CD4-positive, alpha-beta memory T cell (primary cell): Measurements from ENCODE around the gene ZFP28. TPM values are rescaled to one million over a fixed set of nuclear protein-coding genes. Genes with fewer than 3 reads are reported as not detected.

Source experiments
- CTCF ChIA-PET: fragments of 350-600 bp; sonication (Branson Sonifier 250); formaldehyde crosslinking; loops from one replicate; lab custom pipeline; 2021; ENCODE audit warnings: inconsistent platforms; ENCODE audit not compliant: partially characterized antibody; lab: Charles Lee
- POLR2A ChIA-PET: fragments of 350-600 bp; sonication (Branson Sonifier 250); formaldehyde crosslinking; loops from one replicate; lab custom pipeline; 2021; ENCODE audit not compliant: partially characterized antibody; lab: Charles Lee
- DNase-seq, 5 donors: peaks; one replicate each; pipeline versions ENCODE4 v3.0.0 to v3.0.0-alpha.2; 2020 to 2022; ENCODE audit warnings: mixed read lengths in 1 of 5
- H3K27ac ChIP-seq: one replicate; pipeline ENCODE4 v1.7.0; 2013; ENCODE audit warnings: low read depth, low read length
- H3K27me3 ChIP-seq: 2 replicates; pipeline ENCODE4 v1.7.0; 2013; ENCODE audit warnings: mild to moderate bottlenecking, low read length, moderate library complexity; ENCODE audit not compliant: insufficient read depth
- H3K36me3 ChIP-seq: 2 replicates; pipeline ENCODE4 v1.7.0; 2013; ENCODE audit warnings: mild to moderate bottlenecking, low read length, moderate library complexity; ENCODE audit not compliant: insufficient read depth
- H3K4me1 ChIP-seq: 2 replicates; pipeline ENCODE4 v1.7.0; 2013; ENCODE audit warnings: mild to moderate bottlenecking, low read length, moderate library complexity; ENCODE audit not compliant: insufficient read depth
- H3K4me3 ChIP-seq, 2 donors: one replicate each; pipeline ENCODE4 v1.7.0; 2013; ENCODE audit warnings: low read length in 2 of 2, mild to moderate bottlenecking in 1 of 2
- H3K9me3 ChIP-seq, 2 donors: one replicate each; pipeline ENCODE4 v1.7.0; 2013; ENCODE audit warnings: low read length in 2 of 2, control low read depth in 1 of 2; ENCODE audit not compliant: control insufficient read depth in 1 of 2
- H3K27ac Mint-ChIP-seq, 7 donors: one replicate each; pipeline ENCODE4 v1.8.0; 2020 to 2021; ENCODE audit warnings: mixed read lengths in 7 of 7, mild to moderate bottlenecking in 6 of 7, inconsistent platforms in 3 of 7, moderate library complexity in 3 of 7
- H3K27me3 Mint-ChIP-seq, 2 donors: one replicate each; pipeline ENCODE4 v1.8.0; 2020 to 2021; ENCODE audit warnings: mixed read lengths in 2 of 2
- H3K36me3 Mint-ChIP-seq, 2 donors: one replicate each; pipeline ENCODE4 v1.8.0; 2020 to 2021; ENCODE audit warnings: mixed read lengths in 2 of 2, inconsistent platforms in 1 of 2, mild to moderate bottlenecking in 1 of 2
- H3K4me1 Mint-ChIP-seq, 4 donors: one replicate each; pipeline ENCODE4 v1.8.0; 2020 to 2021; ENCODE audit warnings: mixed read lengths in 4 of 4, mild to moderate bottlenecking in 1 of 4
- H3K4me3 Mint-ChIP-seq, 8 donors: one replicate each; pipeline ENCODE4 v1.8.0; 2020 to 2021; ENCODE audit warnings: mixed read lengths in 8 of 8, mild to moderate bottlenecking in 7 of 8, moderate library complexity in 6 of 8, inconsistent platforms in 3 of 8
- H3K9me3 Mint-ChIP-seq, 8 donors: one replicate each; pipeline ENCODE4 v1.8.0; 2020 to 2021; ENCODE audit warnings: mixed read lengths in 8 of 8, mild to moderate bottlenecking in 5 of 8, inconsistent platforms in 3 of 8, moderate library complexity in 1 of 8
- intact Hi-C: fragments of 100-400 bp; cut with micrococcal nuclease; formaldehyde crosslinking; loops from one replicate; pipeline ENCODE4 v1.15.1; 2023
- polyA plus RNA-seq, 2 donors: library from polyadenylated mRNA; unstranded; fragments of 300-500 nt; fragmentation: Illumina TruSeq; gene quantifications; one replicate each; pipeline ENCODE4 v1.2.3, GENCODE V29; 2021
- total RNA-seq, 2 experiments: library from RNA; stranded (reverse); gene quantifications; one replicate each; pipeline ENCODE4 v1.2.3, GENCODE V29; 2021

ZFP28 gene
- total and polyA plus RNA-seq, 4 experiments from 2014 or later = 1.5 to 8.8 (median 5.6) TPM

DNA sequence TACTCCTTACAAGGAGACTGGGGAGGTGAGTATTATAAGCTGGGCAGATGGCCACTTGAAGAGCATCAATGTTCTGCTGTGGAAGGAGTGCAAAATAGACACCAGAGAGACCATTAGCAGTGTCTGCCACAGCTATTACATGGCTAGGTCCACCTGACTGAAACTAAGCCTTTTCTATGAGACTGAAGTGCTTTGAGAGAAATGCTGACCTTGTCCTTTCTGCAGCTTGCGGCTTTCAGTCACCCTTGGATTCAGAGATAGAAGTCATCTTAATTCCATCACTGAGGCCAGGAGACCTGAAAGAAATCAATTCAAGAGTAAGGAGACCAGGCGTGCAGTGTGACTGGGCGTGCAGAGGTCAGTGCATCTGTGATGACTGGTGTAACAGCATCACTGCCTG is 1.3 kb upstream of the ZFP28 start:
- Mint-ChIP-seq H3K4me3 (peak overlapping the region; percentile 88 to 95 (median 91)), H3K27ac (peak overlapping the region in 6 of 7 donors; percentile 89 to 96 (median 94)), H3K4me1 (peaks cover 7 to 24% (median 12%) of the 10 kb centered on the region in 4 donors), H3K27me3 (peaks cover 0 to 2% of the 10 kb centered on the region in 2 donors), H3K36me3 (peaks cover 31 to 49% of the 10 kb centered on the region in 2 donors), H3K9me3 (peaks cover 2 to 84% (median 76%) of the 10 kb centered on the region in 8 donors)
- H3K4me3 ChIP-seq = peak overlapping the region; percentile 63 to 83
- CTCF ChIA-PET = no interaction called here
- POLR2A ChIA-PET = interaction anchor here (1.0 kb wide), 2 partner anchors 13 to 135 kb away, joined by 3 read pairs; partner anchors contain the start of gene ZNF835
- intact Hi-C loops = no loop called here
- H3K27me3 ChIP-seq = no peaks in the 10 kb centered on the region
- H3K36me3 ChIP-seq = no peaks in the 10 kb centered on the region
- H3K4me1 ChIP-seq = peaks cover 14% of the 10 kb centered on the region
- H3K27ac ChIP-seq = no peak overlapping the region
- H3K9me3 ChIP-seq = peaks cover 0 to 3% of the 10 kb centered on the region in 2 donors
- DNase-seq = no peak

DNA sequence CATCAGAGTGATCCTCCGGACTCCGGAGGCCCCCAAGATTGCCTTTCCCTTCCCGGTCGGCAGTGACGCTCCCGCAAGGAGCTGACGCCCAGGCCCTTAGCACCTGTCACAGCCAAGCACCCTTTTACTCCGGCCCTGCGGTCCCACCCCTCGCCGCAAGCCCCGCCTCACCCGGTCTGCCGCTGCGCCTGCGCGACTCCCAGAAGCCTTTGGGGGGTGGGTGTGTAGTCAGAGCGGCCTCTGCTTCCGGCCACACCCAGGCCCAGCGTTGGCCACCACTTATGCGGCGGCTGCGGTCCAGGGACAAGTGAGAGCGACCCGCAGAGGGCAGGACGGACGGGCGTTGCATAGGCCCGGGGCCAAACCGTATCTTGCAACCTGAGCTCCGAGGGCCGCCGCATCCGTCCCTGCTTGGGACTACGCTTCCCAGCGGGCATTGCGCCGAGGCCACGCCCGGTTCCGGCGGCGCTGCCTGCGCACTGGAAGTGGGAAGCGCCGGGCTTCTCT is 441 bp upstream of the ZFP28 start:
- H3K9me3 Mint-ChIP-seq = peaks cover 2 to 83% (median 73%) of the 10 kb centered on the region in 8 donors
- ChIA-PET CTCF (no interaction called here), POLR2A (interaction anchor here (0.7 to 1.0 kb wide), 4 partner anchors 14 to 135 kb away, joined by 3 to 4 read pairs (median 4); partner anchors contain the start of genes ZNF470, ZNF583 and ZNF835)
- DNase-seq = peak; percentile 89 to 91 (median 90)
- peaks cover 0 to 7% of the 10 kb centered on the region in 2 donors for H3K9me3 ChIP-seq
- peak overlapping the region; percentile 70 for H3K27ac ChIP-seq
- H3K4me1 ChIP-seq = peaks cover 14% of the 10 kb centered on the region
- H3K4me3 ChIP-seq = peak overlapping the region; percentile 63 to 83
- intact Hi-C loops = loop anchor here (1.0 kb wide), 5 partner anchors 29 to 223 kb away; partner anchors contain the start of genes ZNF470, ZNF471, ZNF583 and ZNF71
- peaks cover 0 to 2% of the 10 kb centered on the region in 2 donors for H3K27me3 Mint-ChIP-seq
- H3K36me3 ChIP-seq = no peaks in the 10 kb centered on the region
- H3K27me3 ChIP-seq = no peaks in the 10 kb centered on the region
- H3K36me3 Mint-ChIP-seq = peaks cover 35 to 50% of the 10 kb centered on the region in 2 donors
- peak overlapping the region; percentile 89 to 96 (median 94) for H3K27ac Mint-ChIP-seq
- peak overlapping the region; percentile 88 to 95 (median 91) for H3K4me3 Mint-ChIP-seq
- peaks cover 7 to 24% (median 12%) of the 10 kb centered on the region in 4 donors for H3K4me1 Mint-ChIP-seq

- Histone ChIP-seq H3K27me3 (no peaks in the 10 kb centered on the region), H3K36me3 (peaks cover 10% of the 10 kb centered on the region), H3K9me3 (peaks cover 0 to 23% of the 10 kb centered on the region in 2 donors), H3K27ac (no peak overlapping the region), H3K4me1 (peaks cover 7% of the 10 kb centered on the region), H3K4me3 (no peak overlapping the region)
- CTCF ChIA-PET = no interaction called here
- POLR2A ChIA-PET = no interaction called here
- H3K4me3 Mint-ChIP-seq = no peak overlapping the region
- peaks cover 69 to 70% of the 10 kb centered on the region in 2 donors for H3K36me3 Mint-ChIP-seq
- DNase-seq = no peak
- peaks cover 5 to 11% (median 7%) of the 10 kb centered on the region in 4 donors for H3K4me1 Mint-ChIP-seq
- H3K27ac Mint-ChIP-seq = no peak overlapping the region
- intact Hi-C loops = no loop called here
- peaks cover 0 to 2% of the 10 kb centered on the region in 2 donors for H3K27me3 Mint-ChIP-seq
- H3K9me3 Mint-ChIP-seq = peaks cover 2 to 94% (median 75%) of the 10 kb centered on the region in 8 donors
These were observed 5.0 kb downstream of the ZFP28 start for GRCh38 chr19:56543776-56544175.

- no peaks in the 10 kb centered on the region for H3K4me1 Mint-ChIP-seq
- no peak overlapping the region for H3K4me3 ChIP-seq
- peaks cover 0 to 36% of the 10 kb centered on the region in 2 donors for H3K9me3 ChIP-seq
- H3K27ac ChIP-seq = no peak overlapping the region
- peaks cover 67 to 76% of the 10 kb centered on the region in 2 donors for H3K36me3 Mint-ChIP-seq
- no peaks in the 10 kb centered on the region for H3K4me1 ChIP-seq
- no peaks in the 10 kb centered on the region for H3K27me3 Mint-ChIP-seq
- intact Hi-C loops = no loop called here
- CTCF ChIA-PET = no interaction called here
- H3K9me3 Mint-ChIP-seq = peaks cover 0 to 94% (median 76%) of the 10 kb centered on the region in 8 donors
- no peak overlapping the region for H3K4me3 Mint-ChIP-seq
- no peaks in the 10 kb centered on the region for H3K27me3 ChIP-seq
- H3K36me3 ChIP-seq = peaks cover 20% of the 10 kb centered on the region
- H3K27ac Mint-ChIP-seq = no peak overlapping the region
- POLR2A ChIA-PET = interaction anchor here (1.5 kb wide), 1 partner anchor 19 kb away, joined by 3 read pairs; no protein-coding TSS in a partner anchor
- no peak for DNase-seq
These were observed 8.8 kb downstream of the ZFP28 start for GRCh38 chr19:56547535-56547934.

DNA sequence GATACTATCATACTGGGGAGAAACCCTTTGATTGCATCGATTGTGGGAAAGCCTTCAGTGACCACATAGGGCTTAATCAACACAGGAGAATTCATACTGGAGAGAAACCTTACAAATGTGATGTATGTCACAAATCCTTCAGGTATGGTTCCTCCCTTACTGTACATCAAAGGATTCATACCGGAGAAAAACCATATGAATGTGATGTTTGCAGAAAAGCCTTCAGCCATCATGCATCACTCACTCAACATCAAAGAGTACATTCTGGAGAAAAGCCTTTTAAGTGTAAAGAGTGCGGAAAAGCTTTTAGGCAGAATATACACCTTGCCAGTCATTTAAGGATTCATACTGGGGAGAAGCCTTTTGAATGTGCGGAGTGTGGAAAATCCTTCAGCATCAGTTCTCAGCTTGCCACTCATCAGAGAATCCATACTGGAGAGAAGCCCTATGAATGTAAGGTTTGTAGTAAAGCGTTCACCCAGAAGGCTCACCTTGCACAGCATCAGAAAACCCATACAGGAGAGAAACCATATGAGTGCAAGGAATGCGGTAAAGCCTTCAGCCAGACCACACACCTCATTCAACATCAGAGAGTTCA is 15.6 kb downstream of the ZFP28 start:
- Mint-ChIP-seq H3K27ac (no peak overlapping the region), H3K9me3 (peaks cover 5 to 91% (median 82%) of the 10 kb centered on the region in 8 donors), H3K4me3 (no peak overlapping the region), H3K36me3 (peaks cover 47 to 51% of the 10 kb centered on the region in 2 donors), H3K27me3 (no peaks in the 10 kb centered on the region), H3K4me1 (no peaks in the 10 kb centered on the region)
- Histone ChIP-seq H3K27ac (no peak overlapping the region), H3K36me3 (peaks cover 7% of the 10 kb centered on the region), H3K4me3 (no peak overlapping the region), H3K27me3 (no peaks in the 10 kb centered on the region), H3K9me3 (peaks cover 8 to 60% of the 10 kb centered on the region in 2 donors), H3K4me1 (no peaks in the 10 kb centered on the region)
- ChIA-PET CTCF (no interaction called here), POLR2A (no interaction called here)
- no peak for DNase-seq
- intact Hi-C loops = no loop called here

- H3K36me3 Mint-ChIP-seq = peaks cover 34 to 49% of the 10 kb centered on the region in 2 donors
- H3K9me3 ChIP-seq = peaks cover 13 to 34% of the 10 kb centered on the region in 2 donors
These were observed 24.0 kb downstream of the ZFP28 start for GRCh38 chr19:56562766-56563165.

GRCh38 chr19:56566904-56567273 is 28.1 kb downstream of the ZFP28 start:
- Histone ChIP-seq H3K4me1 (peaks cover 13% of the 10 kb centered on the region), H3K27ac (peak overlapping the region; percentile 59), H3K27me3 (no peaks in the 10 kb centered on the region), H3K4me3 (peak overlapping the region; percentile 58 to 96), H3K9me3 (peaks cover 5 to 28% of the 10 kb centered on the region in 2 donors), H3K36me3 (no peaks in the 10 kb centered on the region)
- H3K9me3 Mint-ChIP-seq = peaks cover 2 to 89% (median 74%) of the 10 kb centered on the region in 8 donors
- peak in 1 of 5 donors; percentile 40 for DNase-seq
- intact Hi-C loops = loop anchor here (1.0 to 5.0 kb wide), 3 partner anchors 28 to 165 kb away; partner anchors contain the start of genes ZFP28, ZNF583 and ZNF71
- H3K27ac Mint-ChIP-seq = peak overlapping the region; percentile 60 to 94 (median 87)
- ChIA-PET CTCF (no interaction called here), POLR2A (interaction anchor here (1.0 to 1.9 kb wide), 4 partner anchors 19 to 252 kb away, joined by 3 to 6 read pairs (median 4); partner anchors contain the start of genes ZNF71 and ZSCAN5A)
- H3K4me3 Mint-ChIP-seq = peak overlapping the region; percentile 90 to 99 (median 94)
- H3K4me1 Mint-ChIP-seq = peaks cover 8 to 23% (median 14%) of the 10 kb centered on the region in 4 donors
- no peaks in the 10 kb centered on the region for H3K27me3 Mint-ChIP-seq
- peaks cover 50 to 66% of the 10 kb centered on the region in 2 donors for H3K36me3 Mint-ChIP-seq

More at GRCh38 chr19:56562766-56563165, 24.0 kb downstream of the ZFP28 start:
- H3K27ac ChIP-seq = no peak overlapping the region
- intact Hi-C loops = no loop called here
- Mint-ChIP-seq H3K27ac (no peak overlapping the region), H3K9me3 (peaks cover 2 to 96% (median 90%) of the 10 kb centered on the region in 8 donors), H3K4me1 (peaks cover 6 to 16% (median 9%) of the 10 kb centered on the region in 4 donors), H3K27me3 (no peaks in the 10 kb centered on the region), H3K4me3 (no peak overlapping the region)
- H3K27me3 ChIP-seq = no peaks in the 10 kb centered on the region
- CTCF ChIA-PET = no interaction called here
- peaks cover 8% of the 10 kb centered on the region for H3K4me1 ChIP-seq
- no peaks in the 10 kb centered on the region for H3K36me3 ChIP-seq
- no peak overlapping the region for H3K4me3 ChIP-seq
- no peak for DNase-seq
- POLR2A ChIA-PET = no interaction called here
